Stimulated activated CD4-positive, alpha-beta T cell treated with anti-CD3 and anti-CD28 coated beads, Interleukin-2, amount 100 ng/mL, for 24 hours (primary cell): ENCODE results near the gene CHST15.

ENCODE experiments used
- DNase-seq, 2 donors: peaks; one replicate each; pipeline ENCODE4 v3.0.0-alpha.2; 2020

The CHST15 gene

DNA sequence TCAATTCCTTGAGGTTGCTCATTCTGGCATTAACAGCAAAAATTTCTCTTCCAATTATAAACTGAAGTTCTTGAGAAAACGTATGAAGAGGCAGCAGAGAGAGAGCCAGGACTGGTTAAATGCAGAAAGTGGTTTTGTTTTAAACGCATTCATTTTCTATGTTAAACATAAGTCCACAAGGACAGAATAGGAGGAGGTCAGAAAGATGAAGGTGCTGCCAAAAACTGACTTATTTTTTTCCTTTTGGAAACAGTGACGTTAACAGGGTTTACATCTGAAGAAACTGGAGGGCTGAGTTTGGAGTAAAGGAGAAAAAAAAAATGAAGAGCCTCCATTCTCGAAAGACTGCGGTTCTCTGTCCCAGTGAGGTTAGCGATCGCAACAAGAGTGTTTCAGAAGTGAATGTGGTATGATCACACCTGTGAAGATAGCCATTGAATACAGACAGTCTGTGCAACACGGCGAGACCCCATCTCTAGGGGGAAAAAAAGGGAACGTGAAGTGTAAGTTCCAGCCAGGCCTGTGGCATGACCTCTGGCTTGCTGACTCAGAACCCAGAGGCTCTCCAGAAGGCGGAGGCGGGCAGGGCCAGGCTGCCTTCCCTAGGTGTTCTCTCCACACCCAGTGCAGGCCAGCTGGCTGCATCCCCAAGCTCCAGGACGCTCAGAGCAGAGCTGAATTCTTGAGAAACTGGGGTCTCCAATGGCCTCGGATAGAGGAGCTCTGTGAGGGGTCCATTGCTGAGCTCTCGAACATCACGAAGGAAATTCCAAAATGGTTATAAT lies 84.0 kb downstream of the CHST15 start:
- no peak for DNase-seq

DNA sequence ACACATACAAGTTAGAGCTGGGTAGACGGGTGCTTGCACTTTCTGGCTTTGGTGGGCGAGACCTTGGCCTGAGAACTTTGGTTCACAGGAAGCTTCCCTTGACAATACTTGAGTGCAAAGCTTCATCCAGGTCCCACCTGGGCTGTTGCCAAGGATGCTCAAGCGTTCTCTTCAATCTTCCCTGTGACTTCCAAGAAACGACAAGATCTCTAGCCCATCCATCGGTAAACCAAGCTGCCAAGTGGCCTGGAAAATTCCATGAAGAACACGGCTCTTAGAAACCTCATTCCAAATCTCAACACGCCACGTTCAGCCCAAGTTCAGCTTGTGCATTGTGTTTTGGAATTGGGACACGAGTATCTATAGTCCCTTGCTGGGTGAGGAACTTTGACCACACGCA lies 84.7 kb downstream of the CHST15 start:
- DNase-seq = no peak

- no peak for DNase-seq
These were observed 85.2 kb downstream of the CHST15 start for GRCh38 chr10:124008187-124008586.

- no peak for DNase-seq
These were observed 85.6 kb downstream of the CHST15 start for GRCh38 chr10:124007773-124008145.

- DNase-seq = no peak
These were observed 86.2 kb downstream of the CHST15 start for GRCh38 chr10:124007102-124007772.

- DNase-seq = no peak
These were observed 86.9 kb downstream of the CHST15 start for GRCh38 chr10:124006526-124006925.

DNA sequence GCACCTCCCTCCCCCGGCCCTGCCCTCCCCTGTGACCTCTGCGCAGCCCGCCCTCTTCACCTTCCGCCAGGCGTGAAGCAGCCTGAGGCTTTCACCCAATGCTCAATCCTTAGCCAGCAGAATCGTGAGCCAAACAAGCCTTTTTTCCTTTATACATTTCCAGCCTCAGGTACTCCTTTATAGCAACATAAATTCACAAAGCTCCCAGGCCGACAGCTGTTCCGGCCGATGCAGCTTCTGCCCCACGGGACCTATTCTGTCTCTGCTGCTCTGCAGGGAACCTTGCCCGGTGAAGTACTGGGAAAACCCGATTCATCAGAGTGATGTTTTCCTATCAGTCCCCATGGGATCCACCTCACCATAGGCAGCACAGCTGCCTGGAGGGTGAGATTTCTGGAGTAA lies 87.4 kb downstream of the CHST15 start:
- DNase-seq = no peak

GRCh38 chr10:124005091-124005490 lies 88.3 kb downstream of the CHST15 start:
- DNase-seq = no peak

DNA sequence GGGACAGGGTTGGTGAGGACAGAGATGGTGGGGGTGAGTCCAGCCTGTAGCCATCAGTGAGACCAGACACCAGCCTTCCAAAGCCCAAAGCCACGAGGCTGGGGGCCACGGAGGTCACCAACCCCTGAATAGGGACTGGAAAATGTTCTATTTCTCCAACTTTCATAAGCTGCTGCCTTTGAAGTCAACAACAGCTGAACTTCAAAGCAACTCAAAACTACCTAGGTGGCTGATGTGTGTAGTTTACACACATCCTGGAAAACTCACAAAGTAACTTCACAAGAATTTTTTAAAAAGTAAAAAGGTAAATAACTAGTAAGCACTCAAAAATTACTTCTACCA lies 88.8 kb downstream of the CHST15 start:
- DNase-seq = no peak

DNA sequence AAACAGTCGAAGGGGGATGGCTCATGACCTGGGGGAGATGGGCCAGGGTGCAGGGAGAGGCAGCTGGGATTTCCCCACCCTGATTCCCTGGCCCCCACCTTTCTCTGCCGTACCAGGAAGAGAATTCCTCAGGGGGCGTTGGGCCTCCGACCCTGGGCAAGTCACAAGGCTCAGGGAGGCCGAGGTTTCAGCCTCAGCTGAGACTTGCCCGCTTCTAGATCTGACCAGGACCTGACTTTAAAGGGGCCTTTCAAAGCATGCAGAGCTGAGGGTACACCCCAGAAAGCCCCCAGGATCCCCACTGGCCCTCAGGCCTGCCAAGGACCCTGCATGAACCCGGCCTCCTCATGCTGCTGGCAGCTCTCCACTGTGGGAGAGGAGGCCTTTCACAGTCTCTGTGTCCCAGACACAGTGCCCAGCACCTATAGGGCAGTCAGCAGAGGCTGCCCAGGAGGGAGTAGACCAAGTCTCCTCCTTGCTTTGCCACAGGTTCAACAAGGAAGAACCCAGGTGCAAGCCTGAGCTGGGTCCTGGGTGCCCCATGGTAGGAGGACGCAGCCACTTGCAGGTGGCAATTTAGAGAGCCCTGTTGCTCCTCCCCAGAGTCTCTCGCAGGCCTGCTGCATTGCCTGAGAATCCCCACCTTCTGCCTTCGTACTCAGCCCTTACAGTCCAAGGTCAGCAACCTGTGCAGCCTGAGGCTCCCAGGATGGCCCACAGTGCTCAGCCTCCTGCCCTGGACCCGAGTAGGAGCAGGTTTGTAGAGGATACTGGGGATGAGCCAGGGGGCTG lies 89.3 kb downstream of the CHST15 start:
- DNase-seq = no peak

DNA sequence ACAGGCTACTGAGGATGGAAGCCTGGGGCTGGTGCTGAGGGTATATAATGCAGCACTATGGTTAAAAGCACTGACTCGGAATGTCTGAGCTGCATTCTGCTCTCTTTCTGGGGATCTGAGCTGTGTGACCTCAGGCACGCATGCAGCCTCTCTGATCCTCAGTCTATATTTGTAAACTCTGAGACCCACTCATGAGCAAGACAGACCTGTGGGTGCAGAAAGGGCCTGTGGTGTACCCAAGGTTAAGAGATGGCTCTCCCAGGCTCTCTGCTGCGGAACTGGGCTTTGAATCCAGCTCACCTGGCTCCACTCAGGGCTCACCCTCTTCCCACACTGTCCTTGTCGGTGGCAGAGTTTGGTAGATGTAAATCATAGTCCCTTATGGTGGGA lies 89.9 kb downstream of the CHST15 start:
- no peak for DNase-seq

GRCh38 chr10:124003070-124003419 lies 90.4 kb downstream of the CHST15 start:
- no peak for DNase-seq

- no peak for DNase-seq
These were observed 90.9 kb downstream of the CHST15 start for GRCh38 chr10:124002391-124003069.

DNA sequence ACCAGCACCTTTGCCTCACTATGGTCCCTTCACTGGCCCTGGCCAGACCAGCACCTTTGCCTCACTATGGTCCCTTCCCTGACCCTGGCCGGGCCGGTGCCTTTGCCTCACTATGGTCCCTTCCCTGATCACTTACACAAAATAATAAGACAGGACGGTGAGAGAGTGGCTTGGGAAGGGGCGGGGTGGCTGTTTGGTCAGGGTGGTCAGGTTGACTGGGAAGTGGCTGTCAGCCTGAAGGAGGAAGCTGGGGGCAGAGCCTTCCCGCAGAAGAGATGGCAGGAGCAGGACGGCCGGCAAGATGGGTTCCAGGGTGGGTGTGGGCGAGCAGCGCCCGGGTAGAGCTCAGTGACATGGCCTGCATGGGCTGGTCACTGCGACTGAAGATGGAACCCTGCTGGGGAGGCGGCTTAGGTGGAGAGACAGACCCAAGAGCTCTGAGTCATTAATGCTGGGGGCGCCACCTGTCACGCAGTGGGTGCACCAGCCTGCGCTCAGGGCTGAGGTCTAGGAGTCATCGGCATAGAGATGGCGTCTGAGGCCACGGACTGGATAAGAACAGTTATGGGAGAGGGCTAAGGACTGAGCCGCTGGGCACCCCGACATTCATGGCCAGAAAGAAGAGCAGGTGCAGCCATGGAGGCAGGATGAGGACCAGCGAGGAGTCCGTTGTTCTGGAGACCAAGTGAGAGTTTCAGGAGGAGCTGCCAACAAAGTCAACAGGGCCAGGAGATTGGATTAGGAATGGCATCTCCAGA lies 91.8 kb downstream of the CHST15 start:
- no peak for DNase-seq

- no peak for DNase-seq
These were observed 92.6 kb downstream of the CHST15 start for GRCh38 chr10:124000792-124001201.

DNA sequence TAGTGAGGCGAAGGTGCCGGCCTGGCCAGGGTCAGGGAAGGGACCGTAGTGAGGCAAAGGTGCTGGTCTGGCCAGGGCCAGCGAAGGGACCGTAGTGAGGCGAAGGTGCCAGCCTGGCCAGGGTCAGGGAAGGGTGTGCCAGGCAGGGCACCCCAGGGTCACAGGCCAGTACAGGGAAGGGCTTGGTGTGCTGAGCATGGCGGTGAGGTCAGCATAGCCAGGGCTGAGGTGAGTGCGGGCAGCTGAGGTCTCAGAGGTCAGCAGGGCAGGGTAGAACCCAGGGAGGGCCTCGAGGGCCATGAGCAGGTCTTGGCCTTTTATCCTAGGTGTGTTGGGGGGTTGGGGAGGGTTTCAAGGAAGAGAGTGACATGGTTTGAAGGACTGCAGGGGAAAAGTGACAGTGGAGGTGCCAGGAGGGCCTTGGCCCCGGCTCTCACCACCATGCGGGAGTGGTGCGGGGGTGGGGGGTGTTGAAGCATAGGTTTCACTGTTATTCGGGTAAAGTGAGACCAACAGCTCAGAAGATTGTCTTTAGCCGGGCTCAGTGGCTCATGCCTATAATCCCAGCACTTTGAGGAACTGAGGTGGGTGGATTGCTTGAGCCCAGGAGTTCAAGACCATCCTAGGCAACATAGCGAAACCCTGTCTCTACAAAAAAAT lies 93.3 kb downstream of the CHST15 start:
- DNase-seq = no peak

DNA sequence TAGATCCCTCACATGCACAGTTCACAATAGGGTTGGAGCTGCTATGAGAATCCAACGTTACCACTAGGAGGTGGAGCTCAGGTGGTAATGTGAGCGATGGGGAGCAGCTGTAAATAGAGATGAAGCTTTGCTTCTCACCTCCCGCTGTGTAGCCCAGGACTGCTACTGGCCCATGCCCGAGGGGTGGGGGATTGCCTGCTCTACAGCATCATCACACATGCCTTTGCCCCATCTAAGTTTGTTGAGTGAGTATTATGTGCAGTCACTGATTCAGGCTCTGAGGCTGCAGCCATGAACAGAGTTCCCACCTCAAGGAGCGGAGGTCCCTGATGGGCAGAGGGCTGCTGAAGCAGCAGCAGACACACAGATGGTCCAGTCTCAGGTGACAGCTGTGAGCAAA lies 94.1 kb downstream of the CHST15 start:
- no peak for DNase-seq

DNA sequence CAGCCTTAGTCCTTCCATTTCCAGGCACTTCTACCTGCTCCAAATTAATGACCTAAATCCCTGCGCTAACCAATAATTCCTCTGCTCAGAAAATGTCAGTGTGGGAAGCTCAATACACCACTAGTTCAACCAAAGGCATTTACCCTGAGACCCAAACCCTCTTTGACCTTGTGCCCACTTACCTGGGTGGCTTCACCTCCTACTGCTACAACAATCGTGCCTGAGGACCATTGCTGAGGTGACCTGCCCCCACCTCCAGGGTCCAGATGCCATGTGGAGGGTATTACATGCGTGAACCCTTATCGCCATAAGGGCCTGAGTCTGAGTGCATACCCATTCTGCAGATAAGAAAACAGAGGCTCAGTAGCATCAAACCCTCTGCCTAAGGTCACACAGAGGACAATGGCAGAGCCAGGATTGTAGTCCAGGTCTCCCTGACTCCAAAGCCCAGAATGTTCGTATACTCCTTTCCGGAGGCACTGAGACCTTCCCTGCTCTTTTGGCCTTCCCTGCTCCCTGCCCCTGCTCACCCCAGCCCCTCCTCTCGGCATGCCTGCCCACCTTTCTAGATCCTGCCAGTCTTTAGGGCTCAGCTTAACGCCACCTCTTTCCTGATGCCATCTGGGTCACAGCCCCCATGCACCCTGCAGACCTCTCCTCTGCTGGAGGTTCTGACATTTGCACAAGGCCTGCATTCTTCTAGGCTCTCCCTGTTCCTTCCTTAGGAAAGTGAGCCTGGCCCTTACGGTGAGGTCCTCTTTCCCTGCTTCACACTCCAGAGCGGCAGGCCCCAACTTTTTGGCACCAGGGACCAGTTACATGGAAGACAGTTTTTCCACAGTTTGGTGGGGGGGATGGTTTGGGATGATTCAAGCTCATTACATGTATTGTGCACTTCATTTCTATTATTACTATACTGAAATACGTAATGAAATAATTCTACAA lies 94.9 kb downstream of the CHST15 start:
- DNase-seq = no peak

GRCh38 chr10:123997486-123998196 lies 95.8 kb downstream of the CHST15 start:
- no peak for DNase-seq

- DNase-seq = no peak
These were observed 96.4 kb downstream of the CHST15 start for GRCh38 chr10:123997013-123997412.
